Stimulated activated CD4-positive, alpha-beta T cell treated with anti-CD3 and anti-CD28 coated beads, Interleukin-12 subunit alpha, Interleukin-12 subunit beta, amount 100 ng/mL, for 48 hours (primary cell): ENCODE results near the gene SLC12A5.

ENCODE experiments used
- DNase-seq, 3 donors: peaks; one replicate each; pipeline ENCODE4 v3.0.0-alpha.2; 2020; ENCODE audit warnings: low read depth in 2 of 3, low spot score in 1 of 3

SLC12A5 gene

GRCh38 chr20:46051556-46052308 is 22.7 kb downstream of the SLC12A5 start:
- no peak for DNase-seq

- no peak for DNase-seq
Measured at GRCh38 chr20:46053416-46053815, 24.4 kb downstream of the SLC12A5 start.

- DNase-seq = no peak
Measured at GRCh38 chr20:46054606-46055005, 25.6 kb downstream of the SLC12A5 start.

- DNase-seq = no peak
Measured at GRCh38 chr20:46055269-46055668, 26.3 kb downstream of the SLC12A5 start.

- DNase-seq = no peak
Measured at GRCh38 chr20:46056027-46056833, 27.2 kb downstream of the SLC12A5 start.

- DNase-seq = no peak
Measured at GRCh38 chr20:46056970-46057855, 28.2 kb downstream of the SLC12A5 start.

GRCh38 chr20:46057856-46058598 is 29.0 kb downstream of the SLC12A5 start:
- no peak for DNase-seq

GRCh38 chr20:46058599-46059281 is 29.7 kb downstream of the SLC12A5 start:
- DNase-seq = no peak

GRCh38 chr20:46060301-46060881 is 31.4 kb downstream of the SLC12A5 start:
- DNase-seq = no peak

GRCh38 chr20:46060975-46061374 is 32.0 kb downstream of the SLC12A5 start:
- DNase-seq = no peak

GRCh38 chr20:46062151-46062550 is 33.1 kb downstream of the SLC12A5 start:
- DNase-seq = no peak

GRCh38 chr20:46062621-46063020 is 33.6 kb downstream of the SLC12A5 start:
- DNase-seq = no peak

- no peak for DNase-seq
Measured at GRCh38 chr20:46063151-46063550, 34.1 kb downstream of the SLC12A5 start.

GRCh38 chr20:46063652-46064054 is 34.6 kb downstream of the SLC12A5 start:
- no peak for DNase-seq

GRCh38 chr20:46065006-46065405 is 36.0 kb downstream of the SLC12A5 start:
- DNase-seq = no peak

GRCh38 chr20:46065691-46066090 is 36.7 kb downstream of the SLC12A5 start:
- DNase-seq = no peak

- DNase-seq = no peak
Measured at GRCh38 chr20:46070215-46070900, 41.3 kb downstream of the SLC12A5 start.

GRCh38 chr20:46071573-46071972 is 42.6 kb downstream of the SLC12A5 start:
- no peak for DNase-seq

GRCh38 chr20:46073024-46073423 is 44.0 kb downstream of the SLC12A5 start:
- no peak for DNase-seq
